Measurements from ENCODE around the gene EFHB. TPM values are rescaled to one million over a fixed set of nuclear protein-coding genes. Genes with fewer than 3 reads are reported as not detected.
"Not testable (repeated sequence)": the region's sequence is repeated elsewhere in the genome, so short reads cannot be mapped to it uniquely, and the experiment has no call there.

EFHB gene
- total RNA-seq, result under 1 TPM; 0.62 to 0.79 TPM

- no peaks in the 10 kb centered on the region for H3K9me3 Mint-ChIP-seq (ENCODE audit: low read depth)
- peaks cover 5% of the 10 kb centered on the region for H3K36me3 Mint-ChIP-seq (ENCODE audit: low read depth)
- ChIA-PET POLR2A (no interaction called here), CTCF (no interaction called here)
- intact Hi-C loops (cut with DNase I, micrococcal nuclease), result loop anchor here (5.0 kb wide), 3 partner anchors 168 to 1062 kb away; partner anchors contain the start of gene SGO1 (in 1 of the 2)
- H3K27me3 Mint-ChIP-seq, result peaks cover 10% of the 10 kb centered on the region
- ATAC-seq (no peak), DNase-seq (peak; percentile 42)
- H3K4me1 Mint-ChIP-seq, result peaks cover 44% of the 10 kb centered on the region
- H3K27ac Mint-ChIP-seq, result no peak within 1 kb of the TSS
- H3K4me3 Mint-ChIP-seq, result peak within 1 kb of the TSS; percentile 28
Measured at GRCh38 chr3:19934098-19934566, at the start of gene EFHB. EFHB (minus strand) TSS chr3:19934217; CDS start chr3:19934018, 199 bp downstream.

- POLR2A ChIA-PET, result no interaction called here
- H3K36me3 Mint-ChIP-seq (ENCODE audit: low read depth), result peaks cover 33% of the 10 kb centered on the region
- DNase-seq, result no peak
- CTCF ChIA-PET, result interaction anchor here (1.0 kb wide), 1 partner anchor 13 kb away, joined by 3 read pairs; no protein-coding TSS in a partner anchor
- intact Hi-C loops (cut with DNase I, micrococcal nuclease), result no loop called here
- H3K27ac Mint-ChIP-seq, result no peak overlapping the region
- no peak for ATAC-seq
- peaks cover 21% of the 10 kb centered on the region for H3K4me1 Mint-ChIP-seq
- no peaks in the 10 kb centered on the region for H3K27me3 Mint-ChIP-seq
- no peaks in the 10 kb centered on the region for H3K9me3 Mint-ChIP-seq (ENCODE audit: low read depth)
- H3K4me3 Mint-ChIP-seq, result no peak overlapping the region
Measured at GRCh38 chr3:19972054-19972453, 38.0 kb upstream of the EFHB start.

GRCh38 chr3:19970327-19970726 lies 36.3 kb upstream of the EFHB start:
- POLR2A ChIA-PET, result no interaction called here
- intact Hi-C loops (cut with DNase I, micrococcal nuclease), result no loop called here
- no peak overlapping the region for H3K27ac Mint-ChIP-seq
- no peaks in the 10 kb centered on the region for H3K9me3 Mint-ChIP-seq (ENCODE audit: low read depth)
- H3K36me3 Mint-ChIP-seq (ENCODE audit: low read depth), result peaks cover 31% of the 10 kb centered on the region
- CTCF ChIA-PET, result no interaction called here
- ATAC-seq (no peak), DNase-seq (no peak)
- H3K4me1 Mint-ChIP-seq, result peaks cover 35% of the 10 kb centered on the region
- no peaks in the 10 kb centered on the region for H3K27me3 Mint-ChIP-seq
- no peak overlapping the region for H3K4me3 Mint-ChIP-seq

- ATAC-seq (no peak), DNase-seq (no peak)
- POLR2A ChIA-PET, result no interaction called here
- intact Hi-C loops (cut with DNase I, micrococcal nuclease), result no loop called here
- CTCF ChIA-PET, result no interaction called here
- Mint-ChIP-seq H3K27ac (peak overlapping the region; percentile 38), H3K36me3 (ENCODE audit: low read depth) (peaks cover 26% of the 10 kb centered on the region), H3K27me3 (no peaks in the 10 kb centered on the region), H3K4me1 (peaks cover 39% of the 10 kb centered on the region), H3K9me3 (ENCODE audit: low read depth) (no peaks in the 10 kb centered on the region), H3K4me3 (no peak overlapping the region)
Measured at GRCh38 chr3:19967812-19968211, 33.8 kb upstream of the EFHB start.

GRCh38 chr3:19967208-19967607 lies 33.2 kb upstream of the EFHB start:
- Mint-ChIP-seq H3K27me3 (no peaks in the 10 kb centered on the region), H3K27ac (no peak overlapping the region), H3K9me3 (ENCODE audit: low read depth) (no peaks in the 10 kb centered on the region), H3K4me3 (no peak overlapping the region), H3K36me3 (ENCODE audit: low read depth) (peaks cover 25% of the 10 kb centered on the region), H3K4me1 (peaks cover 41% of the 10 kb centered on the region)
- ATAC-seq (no peak), DNase-seq (no peak)
- ChIA-PET POLR2A (no interaction called here), CTCF (interaction anchor here (0.6 to 0.7 kb wide), 2 partner anchors 8 to 734 kb away, joined by 3 read pairs; no protein-coding TSS in a partner anchor)
- intact Hi-C loops (cut with DNase I, micrococcal nuclease), result no loop called here

GRCh38 chr3:19961960-19962359 lies 27.9 kb upstream of the EFHB start:
- DNase-seq (no peak), ATAC-seq (no peak)
- Mint-ChIP-seq H3K4me1 (peaks cover 64% of the 10 kb centered on the region), H3K36me3 (ENCODE audit: low read depth) (peaks cover 35% of the 10 kb centered on the region), H3K27ac (no peak overlapping the region), H3K4me3 (no peak overlapping the region), H3K9me3 (ENCODE audit: low read depth) (no peaks in the 10 kb centered on the region), H3K27me3 (no peaks in the 10 kb centered on the region)
- ChIA-PET CTCF (interaction anchor here (1.4 kb wide), 1 partner anchor 11 kb away, joined by 4 read pairs; no protein-coding TSS in a partner anchor), POLR2A (no interaction called here)
- intact Hi-C loops (cut with DNase I, micrococcal nuclease), result no loop called here

GRCh38 chr3:19960696-19961095 lies 26.7 kb upstream of the EFHB start:
- no peak for ATAC-seq
- Mint-ChIP-seq H3K9me3 (ENCODE audit: low read depth) (no peaks in the 10 kb centered on the region), H3K4me3 (no peak overlapping the region), H3K27ac (peak overlapping the region; percentile 19), H3K4me1 (peaks cover 59% of the 10 kb centered on the region), H3K27me3 (no peaks in the 10 kb centered on the region), H3K36me3 (ENCODE audit: low read depth) (peaks cover 32% of the 10 kb centered on the region)
- intact Hi-C loops (cut with DNase I, micrococcal nuclease), result no loop called here
- DNase-seq, result no peak
- POLR2A ChIA-PET, result no interaction called here
- CTCF ChIA-PET, result no interaction called here

- DNase-seq (no peak), ATAC-seq (no peak)
- H3K27me3 Mint-ChIP-seq, result no peaks in the 10 kb centered on the region
- no peak overlapping the region for H3K4me3 Mint-ChIP-seq
- CTCF ChIA-PET, result interaction anchor here (1.0 to 1.2 kb wide), 2 partner anchors 10 to 12 kb away, joined by 3 to 4 read pairs; no protein-coding TSS in a partner anchor
- POLR2A ChIA-PET, result no interaction called here
- H3K27ac Mint-ChIP-seq, result no peak overlapping the region
- no peaks in the 10 kb centered on the region for H3K9me3 Mint-ChIP-seq (ENCODE audit: low read depth)
- intact Hi-C loops (cut with DNase I, micrococcal nuclease), result no loop called here
- peaks cover 60% of the 10 kb centered on the region for H3K4me1 Mint-ChIP-seq
- H3K36me3 Mint-ChIP-seq (ENCODE audit: low read depth), result peaks cover 41% of the 10 kb centered on the region
Measured at GRCh38 chr3:19959505-19959904, 25.5 kb upstream of the EFHB start.

GRCh38 chr3:19957354-19957753 lies 23.3 kb upstream of the EFHB start:
- intact Hi-C loops (cut with DNase I, micrococcal nuclease); H3K27ac Mint-ChIP-seq; H3K27me3 Mint-ChIP-seq; ATAC-seq; H3K9me3 Mint-ChIP-seq (ENCODE audit: low read depth); DNase-seq; H3K4me3 Mint-ChIP-seq: not testable (repeated sequence)
- CTCF ChIA-PET, result interaction anchor here (0.6 kb wide), 1 partner anchor 13 kb away, joined by 3 read pairs; no protein-coding TSS in a partner anchor
- Mint-ChIP-seq H3K4me1 (peaks cover 55% of the 10 kb centered on the region), H3K36me3 (ENCODE audit: low read depth) (peaks cover 41% of the 10 kb centered on the region)
- POLR2A ChIA-PET, result interaction anchor here (0.7 kb wide), 2 partner anchors 20 to 91 kb away, joined by 4 to 5 read pairs; no protein-coding TSS in a partner anchor

GRCh38 chr3:19954676-19955075 lies 20.7 kb upstream of the EFHB start:
- CTCF ChIA-PET, result no interaction called here
- ATAC-seq (no peak), DNase-seq (no peak)
- Mint-ChIP-seq H3K4me3 (no peak overlapping the region), H3K36me3 (ENCODE audit: low read depth) (peaks cover 42% of the 10 kb centered on the region), H3K27ac (no peak overlapping the region), H3K27me3 (no peaks in the 10 kb centered on the region), H3K9me3 (ENCODE audit: low read depth) (no peaks in the 10 kb centered on the region), H3K4me1 (peaks cover 50% of the 10 kb centered on the region)
- intact Hi-C loops (cut with DNase I, micrococcal nuclease), result no loop called here
- POLR2A ChIA-PET, result interaction anchor here (0.6 kb wide), 1 partner anchor 24 kb away, joined by 3 read pairs; no protein-coding TSS in a partner anchor

- ChIA-PET POLR2A (interaction anchor here (1.0 kb wide), 1 partner anchor 91 kb away, joined by 3 read pairs; no protein-coding TSS in a partner anchor), CTCF (no interaction called here)
- H3K27ac Mint-ChIP-seq, result no peak overlapping the region
Measured at GRCh38 chr3:19950316-19950715, 16.3 kb upstream of the EFHB start.

GRCh38 chr3:19948226-19948591 lies 14.2 kb upstream of the EFHB start:
- ChIA-PET CTCF (interaction anchor here (1.0 to 1.5 kb wide), 3 partner anchors 17 to 93 kb away, joined by 3 to 4 read pairs (median 3); no protein-coding TSS in a partner anchor), POLR2A (interaction anchor here (0.6 to 2.4 kb wide), 4 partner anchors 11 to 131 kb away, joined by 4 to 7 read pairs (median 7); no protein-coding TSS in a partner anchor)
- Mint-ChIP-seq H3K27me3 (no peaks in the 10 kb centered on the region), H3K4me3 (peak overlapping the region; percentile 96), H3K27ac (peak overlapping the region; percentile 99), H3K4me1 (peaks cover 45% of the 10 kb centered on the region), H3K9me3 (ENCODE audit: low read depth) (no peaks in the 10 kb centered on the region), H3K36me3 (ENCODE audit: low read depth) (peaks cover 23% of the 10 kb centered on the region)
- intact Hi-C loops (cut with DNase I, micrococcal nuclease), result loop anchor here in 1 of 2 experiments (5.0 kb wide), 1 partner anchor 61 kb away; no protein-coding TSS in a partner anchor
- DNase-seq (no peak), ATAC-seq (no peak)

More at GRCh38 chr3:19950316-19950715, 16.3 kb upstream of the EFHB start:
- intact Hi-C loops (cut with DNase I, micrococcal nuclease), result no loop called here
- Mint-ChIP-seq H3K4me1 (peaks cover 47% of the 10 kb centered on the region), H3K36me3 (ENCODE audit: low read depth) (peaks cover 33% of the 10 kb centered on the region), H3K4me3 (no peak overlapping the region), H3K9me3 (ENCODE audit: low read depth) (no peaks in the 10 kb centered on the region), H3K27me3 (no peaks in the 10 kb centered on the region)
- DNase-seq (no peak), ATAC-seq (no peak)
